H1 (cell line): ENCODE data around the gene KBTBD2. TPM values are rescaled to one million over a fixed set of nuclear protein-coding genes. Genes with fewer than 3 reads are reported as not detected.

ENCODE experiments used
- CHD1 ChIP-seq: IDR thresholded peaks from 2 replicates; pipeline ENCODE4 v1.6.1; 2012; ENCODE audit warnings: low read depth, low read length, improper control_type of control experiment
- CREB1 ChIP-seq: IDR thresholded peaks from 2 replicates; pipeline ENCODE4 v1.6.1; 2012; ENCODE audit warnings: inconsistent platforms
- GTF2F1 ChIP-seq: IDR thresholded peaks from 2 replicates; pipeline ENCODE4 v1.6.1; 2012; ENCODE audit warnings: low read depth, low read length, improper control_type of control experiment, borderline replicate concordance
- JUND ChIP-seq: IDR thresholded peaks from 2 replicates; pipeline ENCODE4 v1.6.1; 2011; ENCODE audit warnings: mild to moderate bottlenecking, improper control_type of control experiment, low read length
- POLR2A ChIP-seq, 2 experiments: IDR thresholded peaks; 1 replicate in 1 of 2; 2 replicates in 1 of 2; pipeline ENCODE4 v1.6.1; 2011; ENCODE audit warnings: low read depth in 2 of 2, low read length in 2 of 2, mild to moderate bottlenecking in 2 of 2; ENCODE audit errors: control extremely low read depth in 1 of 2
- POLR2AphosphoS5 ChIP-seq: IDR thresholded peaks from 2 replicates; pipeline ENCODE4 v1.6.1; 2011; ENCODE audit warnings: low read depth, low read length
- RAD21 ChIP-seq, 2 experiments: IDR thresholded peaks in 1 of 2; conservative IDR thresholded peaks in 1 of 2; 2 replicates each; pipeline ENCODE4 v1.6.1; 2011; ENCODE audit warnings: low read depth in 2 of 2, low read length in 2 of 2, improper control_type of control experiment in 1 of 2, inconsistent platforms in 1 of 2, mild to moderate bottlenecking in 1 of 2, moderate library complexity in 1 of 2
- TBP ChIP-seq: IDR thresholded peaks from 2 replicates; pipeline ENCODE4 v1.6.1; 2011; ENCODE audit warnings: low read depth, low read length, improper control_type of control experiment
- YY1 ChIP-seq: IDR thresholded peaks from 2 replicates; pipeline ENCODE4 v1.6.1; 2011; ENCODE audit warnings: low read depth, mild to moderate bottlenecking, low read length
- polyA plus RNA-seq, 7 experiments: library from polyadenylated mRNA; depleted of rRNA in 3 of 7; stranded (reverse) in 5 of 7; unstranded in 2 of 7; fragments of >200 nt in 5 of 7; fragments of 200-250 nt in 2 of 7; gene quantifications; 1 replicate in 5 of 7; 2 replicates in 1 of 7; 4 replicates in 1 of 7; pipeline versions ENCODE4 v1.2.1 to v1.2.3, GENCODE V29; 2011 to 2013; ENCODE audit warnings: missing spikeins in 2 of 7, mixed read lengths in 2 of 7
- total RNA-seq: library from RNA; stranded (reverse); fragmentation: NEBNext Ultra II Directional; extraction: Animal tissue kit (Norgen Biotek cat#: 25700); gene quantifications from 2 replicates; pipeline ENCODE4 v1.2.1, GENCODE V29; 2021
- TF ChIP-seq, protein P1 (sequence below): fragments of 300-600 bp; sonication (generic); IDR thresholded peaks from 2 replicates; pipeline ENCODE4 v1.7.1; 2012; ENCODE audit warnings: low read length, moderate library complexity, mild to moderate bottlenecking, inconsistent platforms; ENCODE audit not compliant: insufficient replicate concordance
- TF ChIP-seq, protein P2 (sequence below): IDR thresholded peaks from 2 replicates; pipeline ENCODE4 v1.6.1; 2011; ENCODE audit warnings: low read depth, mild to moderate bottlenecking, low read length; ENCODE audit not compliant: insufficient read depth

KBTBD2 gene
- total and polyA plus RNA-seq, 2 of the 8 experiments (the other 6 are each of a cell fraction or from before 2014, with no cell fraction given): 13.1 to 25.7 TPM

GRCh38 chr7:32892521-32893206 is 1.1 kb upstream of the KBTBD2 start (continued):
- TF ChIP-seq, protein P1, sequence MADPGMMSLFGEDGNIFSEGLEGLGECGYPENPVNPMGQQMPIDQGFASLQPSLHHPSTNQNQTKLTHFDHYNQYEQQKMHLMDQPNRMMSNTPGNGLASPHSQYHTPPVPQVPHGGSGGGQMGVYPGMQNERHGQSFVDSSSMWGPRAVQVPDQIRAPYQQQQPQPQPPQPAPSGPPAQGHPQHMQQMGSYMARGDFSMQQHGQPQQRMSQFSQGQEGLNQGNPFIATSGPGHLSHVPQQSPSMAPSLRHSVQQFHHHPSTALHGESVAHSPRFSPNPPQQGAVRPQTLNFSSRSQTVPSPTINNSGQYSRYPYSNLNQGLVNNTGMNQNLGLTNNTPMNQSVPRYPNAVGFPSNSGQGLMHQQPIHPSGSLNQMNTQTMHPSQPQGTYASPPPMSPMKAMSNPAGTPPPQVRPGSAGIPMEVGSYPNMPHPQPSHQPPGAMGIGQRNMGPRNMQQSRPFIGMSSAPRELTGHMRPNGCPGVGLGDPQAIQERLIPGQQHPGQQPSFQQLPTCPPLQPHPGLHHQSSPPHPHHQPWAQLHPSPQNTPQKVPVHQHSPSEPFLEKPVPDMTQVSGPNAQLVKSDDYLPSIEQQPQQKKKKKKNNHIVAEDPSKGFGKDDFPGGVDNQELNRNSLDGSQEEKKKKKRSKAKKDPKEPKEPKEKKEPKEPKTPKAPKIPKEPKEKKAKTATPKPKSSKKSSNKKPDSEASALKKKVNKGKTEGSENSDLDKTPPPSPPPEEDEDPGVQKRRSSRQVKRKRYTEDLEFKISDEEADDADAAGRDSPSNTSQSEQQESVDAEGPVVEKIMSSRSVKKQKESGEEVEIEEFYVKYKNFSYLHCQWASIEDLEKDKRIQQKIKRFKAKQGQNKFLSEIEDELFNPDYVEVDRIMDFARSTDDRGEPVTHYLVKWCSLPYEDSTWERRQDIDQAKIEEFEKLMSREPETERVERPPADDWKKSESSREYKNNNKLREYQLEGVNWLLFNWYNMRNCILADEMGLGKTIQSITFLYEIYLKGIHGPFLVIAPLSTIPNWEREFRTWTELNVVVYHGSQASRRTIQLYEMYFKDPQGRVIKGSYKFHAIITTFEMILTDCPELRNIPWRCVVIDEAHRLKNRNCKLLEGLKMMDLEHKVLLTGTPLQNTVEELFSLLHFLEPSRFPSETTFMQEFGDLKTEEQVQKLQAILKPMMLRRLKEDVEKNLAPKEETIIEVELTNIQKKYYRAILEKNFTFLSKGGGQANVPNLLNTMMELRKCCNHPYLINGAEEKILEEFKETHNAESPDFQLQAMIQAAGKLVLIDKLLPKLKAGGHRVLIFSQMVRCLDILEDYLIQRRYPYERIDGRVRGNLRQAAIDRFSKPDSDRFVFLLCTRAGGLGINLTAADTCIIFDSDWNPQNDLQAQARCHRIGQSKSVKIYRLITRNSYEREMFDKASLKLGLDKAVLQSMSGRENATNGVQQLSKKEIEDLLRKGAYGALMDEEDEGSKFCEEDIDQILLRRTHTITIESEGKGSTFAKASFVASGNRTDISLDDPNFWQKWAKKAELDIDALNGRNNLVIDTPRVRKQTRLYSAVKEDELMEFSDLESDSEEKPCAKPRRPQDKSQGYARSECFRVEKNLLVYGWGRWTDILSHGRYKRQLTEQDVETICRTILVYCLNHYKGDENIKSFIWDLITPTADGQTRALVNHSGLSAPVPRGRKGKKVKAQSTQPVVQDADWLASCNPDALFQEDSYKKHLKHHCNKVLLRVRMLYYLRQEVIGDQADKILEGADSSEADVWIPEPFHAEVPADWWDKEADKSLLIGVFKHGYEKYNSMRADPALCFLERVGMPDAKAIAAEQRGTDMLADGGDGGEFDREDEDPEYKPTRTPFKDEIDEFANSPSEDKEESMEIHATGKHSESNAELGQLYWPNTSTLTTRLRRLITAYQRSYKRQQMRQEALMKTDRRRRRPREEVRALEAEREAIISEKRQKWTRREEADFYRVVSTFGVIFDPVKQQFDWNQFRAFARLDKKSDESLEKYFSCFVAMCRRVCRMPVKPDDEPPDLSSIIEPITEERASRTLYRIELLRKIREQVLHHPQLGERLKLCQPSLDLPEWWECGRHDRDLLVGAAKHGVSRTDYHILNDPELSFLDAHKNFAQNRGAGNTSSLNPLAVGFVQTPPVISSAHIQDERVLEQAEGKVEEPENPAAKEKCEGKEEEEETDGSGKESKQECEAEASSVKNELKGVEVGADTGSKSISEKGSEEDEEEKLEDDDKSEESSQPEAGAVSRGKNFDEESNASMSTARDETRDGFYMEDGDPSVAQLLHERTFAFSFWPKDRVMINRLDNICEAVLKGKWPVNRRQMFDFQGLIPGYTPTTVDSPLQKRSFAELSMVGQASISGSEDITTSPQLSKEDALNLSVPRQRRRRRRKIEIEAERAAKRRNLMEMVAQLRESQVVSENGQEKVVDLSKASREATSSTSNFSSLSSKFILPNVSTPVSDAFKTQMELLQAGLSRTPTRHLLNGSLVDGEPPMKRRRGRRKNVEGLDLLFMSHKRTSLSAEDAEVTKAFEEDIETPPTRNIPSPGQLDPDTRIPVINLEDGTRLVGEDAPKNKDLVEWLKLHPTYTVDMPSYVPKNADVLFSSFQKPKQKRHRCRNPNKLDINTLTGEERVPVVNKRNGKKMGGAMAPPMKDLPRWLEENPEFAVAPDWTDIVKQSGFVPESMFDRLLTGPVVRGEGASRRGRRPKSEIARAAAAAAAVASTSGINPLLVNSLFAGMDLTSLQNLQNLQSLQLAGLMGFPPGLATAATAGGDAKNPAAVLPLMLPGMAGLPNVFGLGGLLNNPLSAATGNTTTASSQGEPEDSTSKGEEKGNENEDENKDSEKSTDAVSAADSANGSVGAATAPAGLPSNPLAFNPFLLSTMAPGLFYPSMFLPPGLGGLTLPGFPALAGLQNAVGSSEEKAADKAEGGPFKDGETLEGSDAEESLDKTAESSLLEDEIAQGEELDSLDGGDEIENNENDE: no peak
- TF ChIP-seq JUND (0 out of 2 replicates have a peak, but pooled peaks have one; percentile 3), POLR2AphosphoS5 (peak; percentile 67), RAD21 (IDR thresholded peaks at IDR 0.05 in 1 of 2, conservative IDR thresholded peaks at IDR 0.05 in 1 of 2; ENCODE audit: low read depth in 2 of 2, low read length in 2 of 2) (no peak; a peak in 1 of 4 replicates), GTF2F1 (no peak), YY1 (no peak), CHD1 (no peak), CREB1 (no peak), TBP (no peak), POLR2A (IDR thresholded peaks at IDR 0.05; ENCODE audit: control extremely low read depth in 1 of 2, low read depth in 2 of 2, low read length in 2 of 2) (peak; percentile 77 to 81)
- TF ChIP-seq, protein P2, sequence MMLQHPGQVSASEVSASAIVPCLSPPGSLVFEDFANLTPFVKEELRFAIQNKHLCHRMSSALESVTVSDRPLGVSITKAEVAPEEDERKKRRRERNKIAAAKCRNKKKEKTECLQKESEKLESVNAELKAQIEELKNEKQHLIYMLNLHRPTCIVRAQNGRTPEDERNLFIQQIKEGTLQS: no peak
